DND-41 (cell line): ENCODE results near the gene TCERG1L.

ENCODE experiments used
- EZH2 ChIP-seq: IDR thresholded peaks from 3 replicates; pipeline ENCODE4 v1.6.1; 2012; ENCODE audit warnings: borderline replicate concordance, low read depth, mild to moderate bottlenecking, moderate library complexity, low read length, inconsistent platforms; ENCODE audit not compliant: severe bottlenecking
- TF ChIP-seq, protein P1 (sequence below): IDR thresholded peaks from 2 replicates; pipeline ENCODE4 v1.5.1; 2012; ENCODE audit warnings: borderline replicate concordance, low read length, moderate library complexity, mild to moderate bottlenecking; ENCODE audit not compliant: poor library complexity, severe bottlenecking; ENCODE audit errors: extremely low read depth

DNA sequence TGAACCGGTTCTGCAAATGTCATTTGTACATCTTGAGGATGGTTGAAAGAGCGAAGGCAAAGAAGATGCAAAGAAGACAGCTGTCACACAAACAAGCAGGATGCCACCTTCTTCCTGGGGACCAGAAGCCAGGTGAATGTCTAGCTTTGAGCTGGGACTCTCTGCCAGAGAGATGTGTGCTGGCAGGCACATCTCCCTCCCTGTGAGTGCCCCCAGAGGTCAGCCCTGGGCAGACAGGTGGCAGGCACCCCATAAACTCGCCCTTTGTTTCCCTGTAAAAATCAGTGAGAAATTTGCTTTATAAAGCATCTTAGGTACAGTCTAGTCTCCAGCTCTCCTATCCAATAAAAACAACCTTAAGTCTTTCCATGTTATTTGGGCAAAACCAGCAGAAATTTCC, 2.6 kb upstream of the TCERG1L start:
- TF ChIP-seq, protein P1, sequence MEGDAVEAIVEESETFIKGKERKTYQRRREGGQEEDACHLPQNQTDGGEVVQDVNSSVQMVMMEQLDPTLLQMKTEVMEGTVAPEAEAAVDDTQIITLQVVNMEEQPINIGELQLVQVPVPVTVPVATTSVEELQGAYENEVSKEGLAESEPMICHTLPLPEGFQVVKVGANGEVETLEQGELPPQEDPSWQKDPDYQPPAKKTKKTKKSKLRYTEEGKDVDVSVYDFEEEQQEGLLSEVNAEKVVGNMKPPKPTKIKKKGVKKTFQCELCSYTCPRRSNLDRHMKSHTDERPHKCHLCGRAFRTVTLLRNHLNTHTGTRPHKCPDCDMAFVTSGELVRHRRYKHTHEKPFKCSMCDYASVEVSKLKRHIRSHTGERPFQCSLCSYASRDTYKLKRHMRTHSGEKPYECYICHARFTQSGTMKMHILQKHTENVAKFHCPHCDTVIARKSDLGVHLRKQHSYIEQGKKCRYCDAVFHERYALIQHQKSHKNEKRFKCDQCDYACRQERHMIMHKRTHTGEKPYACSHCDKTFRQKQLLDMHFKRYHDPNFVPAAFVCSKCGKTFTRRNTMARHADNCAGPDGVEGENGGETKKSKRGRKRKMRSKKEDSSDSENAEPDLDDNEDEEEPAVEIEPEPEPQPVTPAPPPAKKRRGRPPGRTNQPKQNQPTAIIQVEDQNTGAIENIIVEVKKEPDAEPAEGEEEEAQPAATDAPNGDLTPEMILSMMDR, result no peak
- TF ChIP-seq EZH2, result no peak
